CD4-positive, alpha-beta T cell (primary cell): ENCODE data around the gene PPIE. TPM values are rescaled to one million over a fixed set of nuclear protein-coding genes. Genes with fewer than 3 reads are reported as not detected.

Experiments
- ATAC-seq: fragments of 200-7000 bp; cut with Tn5 transposase; one replicate; pipeline ENCODE4 v1.10.0; 2022; ENCODE audit warnings: mild to moderate bottlenecking; ENCODE audit not compliant: poor library complexity
- CTCF ChIA-PET: fragments of 350-600 bp; sonication (Branson Sonifier 250); formaldehyde crosslinking; loops from one replicate; lab custom pipeline; 2021; ENCODE audit warnings: antibody characterized with exemption, inconsistent platforms; lab: Charles Lee
- POLR2A ChIA-PET: fragments of 350-600 bp; sonication (Branson Sonifier 250); formaldehyde crosslinking; loops from one replicate; lab custom pipeline; 2021; ENCODE audit warnings: antibody characterized with exemption, inconsistent platforms; lab: Charles Lee
- DNase-seq, 14 experiments: peaks; one replicate each; pipeline ENCODE4 v3.0.0-alpha.2; 2013 to 2020; ENCODE audit warnings: mixed read lengths in 2 of 14
- H3K27ac ChIP-seq, 2 donors: one replicate each; pipeline versions ENCODE4 v1.5.1 to v1.7.0; 2013; ENCODE audit warnings: low read length in 2 of 2, low read depth in 1 of 2, mild to moderate bottlenecking in 1 of 2
- H3K27me3 ChIP-seq, 2 experiments: 1 replicate in 1 of 2; 2 replicates in 1 of 2; pipeline versions ENCODE4 v1.6.1 to v1.7.0; 2013; ENCODE audit warnings: low read length in 2 of 2, control low read depth in 1 of 2, mild to moderate bottlenecking in 1 of 2, moderate library complexity in 1 of 2; ENCODE audit not compliant: insufficient read depth in 2 of 2, control insufficient read depth in 1 of 2
- H3K36me3 ChIP-seq: one replicate; pipeline ENCODE4 v1.6.1; 2013; ENCODE audit warnings: low read length, control low read depth; ENCODE audit not compliant: insufficient read depth
- H3K4me1 ChIP-seq: one replicate; pipeline ENCODE4 v1.6.1; 2013; ENCODE audit warnings: low read length, control low read depth; ENCODE audit not compliant: insufficient read depth
- H3K4me3 ChIP-seq: one replicate; pipeline ENCODE4 v1.5.1; 2013; ENCODE audit warnings: mild to moderate bottlenecking, low read length, moderate library complexity
- H3K9me3 ChIP-seq, 2 experiments: 1 replicate in 1 of 2; 2 replicates in 1 of 2; pipeline versions ENCODE4 v1.6.1 to v1.7.0; 2013; ENCODE audit warnings: low read length in 2 of 2, mild to moderate bottlenecking in 2 of 2, control low read depth in 1 of 2, moderate library complexity in 1 of 2; ENCODE audit not compliant: control insufficient read depth in 1 of 2, insufficient read depth in 1 of 2
- H3K27ac Mint-ChIP-seq: one replicate; pipeline ENCODE4 v1.8.0; 2020; ENCODE audit warnings: mixed read lengths
- H3K27me3 Mint-ChIP-seq: one replicate; pipeline ENCODE4 v1.8.0; 2021; ENCODE audit warnings: mixed read lengths
- H3K36me3 Mint-ChIP-seq: one replicate; pipeline ENCODE4 v1.8.0; 2021; ENCODE audit warnings: low read depth, mixed read lengths
- H3K4me1 Mint-ChIP-seq: one replicate; pipeline ENCODE4 v1.8.0; 2021; ENCODE audit warnings: low read depth, mixed read lengths
- H3K4me3 Mint-ChIP-seq: one replicate; pipeline ENCODE4 v1.8.0; 2020; ENCODE audit warnings: mild to moderate bottlenecking, mixed read lengths
- H3K9me3 Mint-ChIP-seq: one replicate; pipeline ENCODE4 v1.8.0; 2020; ENCODE audit warnings: mixed read lengths
- CTCF ChIP-seq: fragments of 200-600 bp; IDR thresholded peaks from one replicate; pipeline ENCODE4 v1.8.0; 2022; ENCODE audit warnings: antibody characterized with exemption, mild to moderate bottlenecking
- intact Hi-C, 2 experiments: fragments of 100-400 bp; cut with DNase I in 1 of 2; cut with micrococcal nuclease in 1 of 2; formaldehyde crosslinking; loops; one replicate each; pipeline versions ENCODE4 v1.15.1 to v1.9.0; 2023 to 2025; cut with DNase I, micrococcal nuclease
- total RNA-seq, 174 experiments: library from RNA in 2 of 174; stranded (reverse) in 2 of 174; gene quantifications; one replicate each; pipeline ENCODE4 v1.2.3 and lab custom pipeline; 2021 to 2026

The PPIE gene
- total RNA-seq, 2 experiments from 2014 or later, result 45.0 to 46.7 TPM

- H3K4me3 ChIP-seq, result no peak overlapping the region
- Mint-ChIP-seq H3K9me3 (no peaks in the 10 kb centered on the region), H3K36me3 (no peaks in the 10 kb centered on the region), H3K4me1 (peaks cover 48% of the 10 kb centered on the region), H3K27ac (peak overlapping the region; percentile 82), H3K27me3 (peaks cover 20% of the 10 kb centered on the region), H3K4me3 (peak overlapping the region; percentile 91)
- no peaks in the 10 kb centered on the region for H3K36me3 ChIP-seq
- H3K27ac ChIP-seq, result no peak overlapping the region
- ATAC-seq (no peak), DNase-seq (no peak)
- intact Hi-C loops, result no loop called here
- H3K27me3 ChIP-seq, result peaks cover 0 to 12% of the 10 kb centered on the region in 2 experiments
- ChIA-PET POLR2A (interaction anchor here (2.6 kb wide), 1 partner anchor 9 kb away, joined by 16 read pairs; no protein-coding TSS in a partner anchor), CTCF (interaction anchor here (1.4 kb wide), 1 partner anchor 109 kb away, joined by 4 read pairs; no protein-coding TSS in a partner anchor)
- H3K4me1 ChIP-seq, result peaks cover 40% of the 10 kb centered on the region
- H3K9me3 ChIP-seq, result no peaks in the 10 kb centered on the region
- no peak for TF ChIP-seq CTCF
These were observed 48.5 kb upstream of the PPIE start for GRCh38 chr1:39690225-39690624.

GRCh38 chr1:39690794-39691382 lies 47.8 kb upstream of the PPIE start:
- DNase-seq, result peak in 1 of 14 experiments; percentile 22
- Mint-ChIP-seq H3K27ac (peak overlapping the region; percentile 82), H3K4me3 (peak overlapping the region; percentile 91), H3K36me3 (no peaks in the 10 kb centered on the region), H3K9me3 (no peaks in the 10 kb centered on the region), H3K27me3 (peaks cover 20% of the 10 kb centered on the region), H3K4me1 (peaks cover 48% of the 10 kb centered on the region)
- ChIA-PET CTCF (interaction anchor here (1.0 to 1.7 kb wide), 3 partner anchors 10 to 108 kb away, joined by 3 to 6 read pairs (median 4); no protein-coding TSS in a partner anchor), POLR2A (interaction anchor here (1.0 to 4.1 kb wide), 7 partner anchors 8 to 220 kb away, joined by 3 to 33 read pairs (median 7); partner anchors contain the start of genes NT5C1A and PPIE)
- intact Hi-C loops, result no loop called here
- ATAC-seq, result no peak
- Histone ChIP-seq H3K9me3 (no peaks in the 10 kb centered on the region), H3K36me3 (no peaks in the 10 kb centered on the region), H3K4me1 (peaks cover 40% of the 10 kb centered on the region), H3K4me3 (peak overlapping the region; percentile 67), H3K27ac (peak overlapping the region in 1 of 2 donors; percentile 61), H3K27me3 (peaks cover 0 to 12% of the 10 kb centered on the region in 2 experiments)
- no peak for TF ChIP-seq CTCF

GRCh38 chr1:39691383-39692151 lies 47.1 kb upstream of the PPIE start, which contains the start of gene HPCAL4:
Gene HPCAL4 (minus strand): TSS chr1:39691433. CDS start chr1:39684603, 6,830 bp downstream.
- H3K4me3 ChIP-seq, result peak within 1 kb of the TSS; percentile 67
- Mint-ChIP-seq H3K27ac (peak within 1 kb of the TSS; percentile 82), H3K36me3 (no peaks in the 10 kb centered on the region), H3K27me3 (peaks cover 15% of the 10 kb centered on the region), H3K9me3 (no peaks in the 10 kb centered on the region), H3K4me3 (peak within 1 kb of the TSS; percentile 91), H3K4me1 (peaks cover 48% of the 10 kb centered on the region)
- ATAC-seq (peak; percentile 89), DNase-seq (peak; percentile 81 to 96 (median 90))
- TF ChIP-seq CTCF, result no peak
- peak within 1 kb of the TSS; percentile 17 to 61 for H3K27ac ChIP-seq
- CTCF ChIA-PET, result interaction anchor here (0.7 to 1.7 kb wide), 5 partner anchors 9 to 115 kb away, joined by 3 to 6 read pairs (median 4); partner anchors contain the start of gene PABPC4
- POLR2A ChIA-PET, result interaction anchor here (1.0 to 4.1 kb wide), 8 partner anchors 8 to 220 kb away, joined by 3 to 33 read pairs (median 7); partner anchors contain the start of genes NT5C1A and PPIE
- peaks cover 40% of the 10 kb centered on the region for H3K4me1 ChIP-seq
- H3K27me3 ChIP-seq, result peaks cover 0 to 12% of the 10 kb centered on the region in 2 experiments
- H3K9me3 ChIP-seq, result no peaks in the 10 kb centered on the region
- H3K36me3 ChIP-seq, result no peaks in the 10 kb centered on the region
- intact Hi-C loops, result no loop called here
